Stimulated activated naive CD4-positive, alpha-beta T cell (primary cell): Measurements from ENCODE around the gene AQP12A.
A peak's percentile ranks its signal among the peaks of the same experiment; 100 is the strongest.
"Not testable (repeated sequence)": the region's sequence is repeated elsewhere in the genome, so short reads cannot be mapped to it uniquely, and the experiment has no call there.

Experiments used
- DNase-seq, 6 experiments: peaks; one replicate each; lab custom pipeline; 2025; lab: John Stamatoyannopoulos, UW

Gene AQP12A

GRCh38 chr2:240688553-240688919, 3.1 kb upstream of the AQP12A start:
- no peak for DNase-seq

- no peak for DNase-seq
Measured at GRCh38 chr2:240689975-240690374, 1.7 kb upstream of the AQP12A start.

GRCh38 chr2:240690421-240691074, 1.1 kb upstream of the AQP12A start:
- peak in 1 of 6 experiments; percentile 5 for DNase-seq

GRCh38 chr2:240691075-240691427, 615 bp upstream of the AQP12A start:
- DNase-seq: not testable (repeated sequence)

GRCh38 chr2:240692583-240693561, 1.2 kb downstream of the AQP12A start:
- DNase-seq: not testable (repeated sequence)

GRCh38 chr2:240694304-240694703, 2.6 kb downstream of the AQP12A start:
- not testable (repeated sequence) for DNase-seq

GRCh38 chr2:240695593-240695992, 3.9 kb downstream of the AQP12A start:
- not testable (repeated sequence) for DNase-seq

- not testable (repeated sequence) for DNase-seq
Measured at GRCh38 chr2:240696469-240696868, 4.8 kb downstream of the AQP12A start.

- DNase-seq: not testable (repeated sequence)
Measured at GRCh38 chr2:240698852-240699561, 7.3 kb downstream of the AQP12A start.

GRCh38 chr2:240699835-240700234, 8.2 kb downstream of the AQP12A start:
- not testable (repeated sequence) for DNase-seq

GRCh38 chr2:240700616-240701015, 8.9 kb downstream of the AQP12A start:
- DNase-seq: not testable (repeated sequence)

- DNase-seq: no peak
Measured at GRCh38 chr2:240701091-240701735, 9.5 kb downstream of the AQP12A start.

- DNase-seq: no peak
Measured at GRCh38 chr2:240701736-240702639, 10.3 kb downstream of the AQP12A start.

- DNase-seq: no peak
Measured at GRCh38 chr2:240702640-240703011, 11.0 kb downstream of the AQP12A start.

- no peak for DNase-seq
Measured at GRCh38 chr2:240703417-240704341, 12.0 kb downstream of the AQP12A start.

GRCh38 chr2:240704651-240705050, 13.0 kb downstream of the AQP12A start:
- DNase-seq: peak in 4 of 6 experiments; percentile 11 to 62 (median 56)

GRCh38 chr2:240705204-240705791, 13.6 kb downstream of the AQP12A start:
- DNase-seq: peak in 1 of 6 experiments; percentile 27

GRCh38 chr2:240707043-240707756, 15.5 kb downstream of the AQP12A start:
- DNase-seq: no peak

GRCh38 chr2:240707821-240708220, 16.2 kb downstream of the AQP12A start:
- no peak for DNase-seq
